HuH-7 (cell line): ENCODE measurements around the gene TECPR1.
"Not testable (repeated sequence)": the region's sequence is repeated elsewhere in the genome, so short reads cannot be mapped to it uniquely, and the experiment has no call there.

ENCODE experiments used
- DNase-seq: peaks from one replicate; pipeline ENCODE4 v3.0.0; 2011; ENCODE audit warnings: low spot score

TECPR1 gene

DNA sequence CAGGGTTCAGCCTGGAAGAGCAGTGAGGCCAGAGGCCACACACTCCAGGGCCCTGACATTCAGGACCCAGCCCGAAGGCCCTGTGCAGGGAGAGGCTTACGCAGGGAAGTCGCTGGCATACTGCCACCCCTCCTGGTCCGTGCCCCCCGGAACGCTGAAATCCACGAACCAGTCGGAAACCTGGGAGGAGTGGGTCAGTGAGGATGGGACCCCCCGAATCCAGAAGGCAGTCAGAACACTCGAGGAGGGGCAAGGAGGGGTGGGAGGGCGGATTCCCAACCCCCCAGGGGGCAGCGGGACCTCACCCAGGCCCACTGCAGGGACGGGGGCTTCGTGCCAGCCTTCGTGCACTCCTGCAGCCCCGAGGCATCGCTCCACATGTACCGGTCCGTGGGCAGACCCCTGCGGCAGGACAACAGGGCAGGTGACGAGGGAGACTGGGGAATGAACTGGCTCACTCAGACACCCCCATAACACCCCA lies 27.3 kb downstream of the TECPR1 start:
- no peak for DNase-seq

- no peak for DNase-seq
Measured at GRCh38 chr7:98223898-98224700, 27.9 kb downstream of the TECPR1 start.

GRCh38 chr7:98223351-98223897 lies 28.6 kb downstream of the TECPR1 start:
- DNase-seq, result no peak

GRCh38 chr7:98222533-98223195 lies 29.4 kb downstream of the TECPR1 start:
- no peak for DNase-seq

DNA sequence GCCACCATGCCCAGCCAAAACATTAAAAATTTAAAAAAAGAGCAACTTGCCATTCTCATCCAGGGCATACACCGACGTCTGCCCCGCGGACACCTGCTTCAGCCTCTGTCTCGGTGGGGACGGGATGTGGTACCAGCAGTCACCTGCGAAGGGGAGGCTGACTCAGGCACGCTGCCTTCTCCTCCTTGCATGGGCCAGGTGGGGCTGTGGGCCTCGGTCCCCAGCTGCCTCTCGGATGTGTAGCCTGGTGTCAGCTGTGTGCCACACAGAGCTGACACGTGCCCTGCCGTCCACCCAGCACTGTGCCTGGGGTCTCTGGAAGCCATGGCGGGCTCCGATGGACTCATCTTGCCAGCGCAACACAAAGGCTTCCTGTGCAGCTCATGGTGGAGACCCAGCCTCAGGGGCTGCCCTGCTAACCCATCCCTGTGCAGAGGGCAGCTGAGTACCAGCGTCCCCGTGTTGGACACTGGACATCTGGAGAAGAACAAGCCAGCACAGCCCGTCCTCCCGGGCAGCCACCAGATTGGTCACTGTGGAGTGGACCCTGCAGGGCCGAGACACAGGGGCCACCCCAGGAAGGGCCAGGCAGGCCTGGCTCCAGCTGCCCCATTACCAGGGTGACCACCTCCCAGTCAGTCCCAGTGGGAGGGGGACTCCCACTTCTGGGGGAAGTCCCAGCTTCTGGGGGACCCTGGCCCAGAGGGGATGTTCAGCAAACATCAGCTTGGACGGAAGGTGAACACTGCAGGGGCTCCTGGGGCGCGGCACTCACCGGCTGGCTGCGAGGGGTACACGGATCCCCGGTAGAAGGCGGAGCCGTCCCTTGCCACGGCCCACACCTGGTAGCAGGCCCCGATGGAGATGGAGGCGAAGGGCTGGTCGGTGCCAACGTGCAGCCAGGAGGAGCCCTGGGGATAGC lies 30.2 kb downstream of the TECPR1 start:
- no peak for DNase-seq

DNA sequence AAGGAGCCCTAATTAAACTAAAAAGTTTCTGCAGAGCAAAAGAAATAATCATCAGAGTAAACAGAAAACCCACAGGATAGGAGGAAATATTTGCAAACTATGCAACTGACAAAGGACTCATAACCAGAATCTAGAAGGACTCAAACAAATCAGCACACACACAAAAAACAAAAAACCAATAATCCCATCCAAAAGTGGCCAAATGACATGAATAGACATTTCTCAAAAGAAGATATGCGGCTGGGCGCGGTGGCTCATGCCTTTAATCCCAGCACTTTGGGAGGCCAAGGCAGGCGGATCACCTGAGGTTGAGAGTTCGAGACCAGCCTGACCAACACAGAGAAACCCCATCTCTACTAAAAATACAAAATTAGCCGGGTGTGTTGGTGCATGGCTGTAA lies 32.6 kb downstream of the TECPR1 start:
- DNase-seq, result not testable (repeated sequence)

DNA sequence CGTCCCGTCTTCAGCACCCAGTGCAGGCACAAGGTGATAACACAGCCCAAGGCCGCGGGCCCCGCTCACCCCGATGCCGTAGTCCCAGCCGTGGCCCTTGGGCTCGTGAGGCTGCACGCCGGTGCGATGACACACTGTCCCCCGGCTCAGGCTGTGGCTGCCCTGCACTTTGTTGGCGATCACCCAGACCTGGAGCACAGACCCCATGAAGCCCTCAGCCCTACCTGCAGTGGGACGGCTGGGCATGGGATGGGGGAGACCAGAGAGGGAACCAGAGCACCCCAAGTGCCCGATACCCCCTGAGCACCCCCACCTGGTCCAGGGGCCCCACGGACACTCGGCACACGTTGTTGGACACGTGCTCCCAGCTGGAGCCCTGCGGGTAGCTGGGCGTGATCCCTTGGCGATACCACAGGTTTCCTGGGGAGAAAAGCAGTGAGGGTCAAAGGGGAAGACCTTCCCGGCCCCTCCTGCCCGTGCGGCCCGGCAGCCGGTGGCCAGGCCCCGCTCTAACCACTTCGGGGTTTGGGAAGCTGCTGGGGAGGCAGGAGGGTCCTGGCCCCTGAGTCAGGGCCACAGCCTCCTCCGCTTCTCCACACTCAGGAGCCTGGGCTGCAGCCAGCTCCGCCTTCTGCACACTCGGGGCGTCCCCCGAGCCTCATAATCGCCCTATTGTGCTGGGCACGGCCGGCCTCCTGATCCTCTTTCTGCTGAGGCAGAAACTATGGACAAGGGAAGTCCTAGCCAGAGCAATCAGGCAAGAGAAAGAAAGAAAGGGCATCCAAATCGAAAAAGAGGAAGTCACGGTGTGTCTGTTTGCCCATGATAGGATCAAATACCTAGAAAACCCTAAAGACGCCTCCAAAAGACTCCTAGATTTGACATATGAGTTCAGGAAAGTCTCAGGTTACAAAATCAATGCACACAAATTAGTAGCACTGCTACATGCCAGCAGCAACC lies 34.1 kb downstream of the TECPR1 start:
- DNase-seq, result no peak

- DNase-seq, result no peak
Measured at GRCh38 chr7:98216941-98217622, 35.0 kb downstream of the TECPR1 start.

DNA sequence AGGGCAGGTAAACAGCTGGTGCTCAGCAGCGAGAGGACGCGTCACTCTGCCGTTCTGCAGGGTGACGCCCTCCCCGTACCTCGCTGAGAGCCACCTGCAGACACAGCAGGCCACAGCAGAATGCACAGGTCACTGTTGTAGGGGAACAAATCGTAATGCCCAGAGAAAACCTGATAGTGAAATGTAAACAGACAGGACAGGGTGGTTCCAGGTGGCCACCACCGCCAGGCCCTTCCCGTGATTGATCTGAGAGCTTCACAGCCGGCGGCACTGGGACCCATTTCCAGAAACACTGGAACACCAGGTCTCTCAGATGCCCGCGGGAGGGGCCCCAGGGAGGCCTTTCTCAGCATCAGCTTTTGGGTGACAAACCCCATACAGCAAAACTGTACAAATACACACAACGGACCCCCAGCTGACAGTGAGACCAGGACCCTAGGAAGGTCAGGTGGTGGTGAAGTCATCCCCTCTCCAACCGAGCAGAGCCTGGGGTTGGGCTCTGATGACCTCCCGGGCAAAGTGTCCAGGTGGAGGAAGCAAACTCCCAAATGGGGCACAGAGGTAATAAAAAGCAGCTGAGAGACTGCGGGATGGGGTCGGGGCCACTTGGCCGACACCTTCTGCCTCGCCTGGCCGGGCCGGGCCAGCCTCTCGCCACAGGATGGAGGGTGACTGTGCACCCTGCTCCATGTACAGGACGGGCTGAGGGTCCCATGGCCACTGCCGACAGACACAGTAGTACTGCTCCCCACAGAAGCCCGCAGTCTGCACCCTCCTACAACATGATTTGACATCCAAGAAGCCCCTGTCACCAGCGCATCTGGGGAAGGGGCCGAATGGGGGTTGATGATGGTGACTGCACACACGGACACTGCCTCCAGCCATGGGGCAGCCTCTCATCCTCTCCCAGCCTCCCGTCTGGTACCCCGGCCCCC lies 36.2 kb downstream of the TECPR1 start:
- DNase-seq, result no peak

DNA sequence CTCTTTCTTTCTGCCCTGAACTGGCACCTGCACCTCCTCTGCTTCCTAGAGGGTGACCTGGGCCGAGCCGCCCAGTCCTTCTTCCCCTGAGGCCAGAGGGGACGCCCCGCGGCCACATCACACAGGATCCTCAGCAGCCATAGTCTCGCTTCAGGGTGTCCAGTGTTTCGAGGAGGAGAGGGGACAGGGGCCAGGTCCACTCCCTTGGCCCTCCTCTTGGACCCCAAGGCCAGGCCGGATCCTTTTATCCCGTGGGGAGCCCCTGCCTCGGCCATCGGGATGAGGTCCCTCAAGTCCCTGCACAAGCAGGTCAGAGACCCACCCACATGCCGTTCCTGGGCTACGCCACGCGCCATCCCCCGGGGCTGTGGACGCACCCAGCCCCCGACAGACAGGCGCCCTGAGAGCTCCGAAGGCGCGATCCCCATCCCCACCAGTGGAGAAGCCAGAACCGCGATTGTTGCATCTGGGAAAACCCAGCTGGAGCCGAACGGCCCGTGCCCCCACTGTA lies 37.2 kb downstream of the TECPR1 start:
- no peak for DNase-seq

DNA sequence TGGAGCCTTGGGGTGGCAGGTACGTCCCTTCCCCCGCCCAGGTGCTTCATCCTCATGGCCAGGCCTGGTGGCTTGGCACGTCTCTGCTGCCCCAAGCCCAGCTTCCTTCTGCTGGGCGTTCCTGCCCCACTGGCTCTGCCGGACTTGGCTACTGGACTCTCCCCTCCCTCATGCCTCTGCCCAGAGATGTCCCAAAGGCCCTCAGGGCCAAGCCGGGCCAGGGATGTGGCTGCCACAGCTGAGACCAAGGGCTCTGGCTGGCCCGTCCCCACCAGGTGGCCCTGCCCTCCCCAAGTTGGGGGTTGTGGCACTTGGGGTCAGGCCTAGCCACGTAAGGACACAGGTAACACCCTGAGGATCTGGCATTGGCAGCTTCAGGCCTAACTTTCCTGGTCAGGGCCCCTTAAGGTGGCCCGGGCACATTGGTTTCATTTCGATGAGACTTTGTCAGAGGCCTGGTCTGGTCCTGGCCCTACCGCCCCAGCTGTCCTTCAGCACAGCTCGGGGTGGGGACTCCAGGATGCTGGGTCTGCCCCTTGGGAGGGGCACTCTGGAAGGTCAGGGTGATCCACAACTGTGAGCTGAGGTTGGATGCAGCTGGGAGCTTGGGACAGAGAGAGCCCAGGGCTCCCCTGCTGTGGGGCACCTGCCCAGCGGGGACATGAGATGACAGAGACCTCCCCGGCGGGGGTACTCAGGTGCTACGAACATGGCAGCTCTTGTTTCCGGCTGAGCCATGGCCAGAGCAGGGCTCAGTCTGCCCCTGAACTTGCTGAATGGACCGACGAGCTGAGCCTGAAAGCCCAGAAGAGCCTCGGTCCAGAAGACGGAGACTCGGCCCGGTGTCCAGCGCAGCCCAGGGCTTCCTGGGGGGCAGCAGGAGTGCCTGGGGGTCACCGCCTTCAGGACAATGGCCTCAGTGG lies 37.9 kb downstream of the TECPR1 start:
- DNase-seq, result no peak

DNA sequence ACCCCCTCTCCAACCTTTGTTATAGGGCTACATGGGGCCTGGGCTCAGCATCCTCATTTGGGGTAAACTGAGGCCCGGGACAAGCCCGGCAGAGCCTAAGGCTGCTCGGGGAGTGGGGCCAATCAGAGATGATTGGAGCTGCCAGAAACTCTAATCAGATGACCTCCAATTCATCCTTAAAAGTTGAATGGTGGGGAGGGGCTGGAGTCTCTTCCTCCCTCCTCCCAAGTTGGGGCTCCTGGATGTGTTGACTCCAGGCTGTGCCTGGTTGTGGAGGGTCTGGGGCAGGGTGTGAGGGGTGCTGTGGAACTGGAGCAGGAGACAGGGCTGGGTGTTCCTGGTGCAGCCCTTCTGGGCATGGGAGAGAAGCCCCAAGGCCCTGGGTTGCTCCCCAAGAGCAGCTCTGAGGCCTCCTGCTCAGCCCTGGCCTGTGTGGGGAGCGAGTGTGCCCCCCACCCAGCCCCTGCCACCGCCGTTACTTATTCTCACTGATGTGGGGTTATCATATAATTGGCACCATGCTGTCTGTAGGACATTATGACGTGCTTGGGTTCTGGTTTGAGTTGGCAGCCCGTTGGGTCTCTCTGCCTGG lies 38.6 kb downstream of the TECPR1 start:
- no peak for DNase-seq

DNA sequence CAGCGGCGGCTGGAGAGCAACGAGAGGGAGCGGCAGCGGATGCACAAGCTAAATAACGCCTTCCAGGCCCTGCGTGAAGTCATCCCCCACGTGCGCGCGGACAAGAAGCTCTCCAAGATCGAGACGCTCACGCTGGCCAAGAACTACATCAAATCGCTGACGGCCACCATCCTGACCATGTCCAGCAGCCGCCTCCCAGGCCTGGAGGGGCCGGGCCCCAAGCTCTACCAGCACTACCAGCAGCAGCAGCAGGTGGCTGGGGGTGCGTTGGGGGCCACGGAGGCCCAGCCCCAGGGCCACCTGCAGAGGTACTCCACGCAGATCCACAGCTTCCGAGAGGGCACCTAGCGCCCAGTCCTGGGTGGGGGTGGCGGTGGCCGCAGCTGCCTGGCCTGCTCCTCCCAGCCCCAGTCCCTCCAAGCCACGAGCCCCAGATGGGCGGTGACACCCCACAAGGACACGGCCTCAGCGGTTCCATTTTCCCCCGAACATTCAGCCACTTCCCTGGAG lies 39.4 kb downstream of the TECPR1 start:
- no peak for DNase-seq

DNA sequence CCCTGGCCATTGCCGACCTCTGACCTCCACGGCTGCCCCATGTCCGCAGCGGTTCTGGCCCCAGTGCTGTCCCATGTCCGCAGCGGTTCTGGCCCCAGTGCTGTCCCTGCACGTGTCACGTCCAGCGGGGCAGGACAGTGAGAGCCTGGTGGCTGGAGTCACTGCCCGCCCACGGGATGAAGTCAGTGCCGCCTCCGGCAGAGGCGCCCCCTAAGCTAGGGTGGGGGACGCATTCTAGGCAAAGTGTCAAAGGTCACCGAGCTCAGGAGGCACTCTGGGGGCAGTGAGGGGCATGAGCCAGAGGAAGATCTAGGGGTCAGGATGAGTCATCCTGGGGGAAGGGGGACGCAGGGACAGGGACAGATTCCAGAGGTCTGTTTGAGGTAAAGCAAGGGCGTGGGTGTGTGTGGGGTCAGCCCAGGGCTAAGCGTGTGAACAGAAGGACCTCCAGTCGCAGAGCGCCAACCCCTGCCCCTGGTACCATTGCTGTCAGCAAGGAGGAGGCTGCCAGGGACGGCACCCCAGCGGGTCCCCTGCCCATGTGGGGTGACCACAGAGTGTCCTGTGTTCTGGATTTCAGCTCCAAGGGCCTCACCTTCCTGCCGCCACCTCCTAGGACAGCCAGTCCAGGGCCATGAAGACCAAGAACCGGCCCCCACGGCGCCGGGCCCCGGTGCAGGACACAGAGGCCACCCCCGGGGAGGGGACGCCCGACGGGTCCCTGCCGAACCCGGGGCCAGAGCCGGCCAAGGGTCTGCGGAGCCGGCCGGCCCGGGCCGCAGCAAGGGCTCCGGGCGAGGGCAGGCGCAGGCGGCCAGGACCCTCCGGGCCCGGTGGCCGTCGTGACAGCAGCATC lies 40.1 kb downstream of the TECPR1 start:
- DNase-seq, result peak; percentile 74

GRCh38 chr7:98211221-98211675 lies 40.8 kb downstream of the TECPR1 start, which contains the start of gene BHLHA15:
BHLHA15 (plus strand) TSS chr7:98211439; CDS start chr7:98212310, 871 bp downstream.
- peak; percentile 86 for DNase-seq
